ENCODE data around the gene ARGLU1.
A peak's percentile ranks its signal among the peaks of the same experiment; 100 is the strongest.

The ARGLU1 gene

GRCh38 chr13:106570299-106570852, 2.4 kb upstream of the ARGLU1 start:
- H3K79me2 ChIP-seq (ENCODE audit: control insufficient read depth, low read length): peaks cover 38% of the 10 kb centered on the region
- H4K20me1 ChIP-seq (ENCODE audit: control insufficient read depth, insufficient read depth, low read depth, low read length): peaks cover 16% of the 10 kb centered on the region
- H3K36me3 ChIP-seq (ENCODE audit: control insufficient read depth, low read length): peaks cover 21% of the 10 kb centered on the region
- no peak overlapping the region for H3K4me3 ChIP-seq (ENCODE audit: low read length)
- no peaks in the 10 kb centered on the region for H3K27me3 ChIP-seq (ENCODE audit: control insufficient read depth, low read length)
- no peak overlapping the region for H3K27ac ChIP-seq (ENCODE audit: low read depth, low read length)
- no peak for TF ChIP-seq CTCF (IDR thresholded peaks at IDR 0.05; ENCODE audit: low read depth, low read length, poor library complexity, severe bottlenecking)
- no peak for TF ChIP-seq EZH2phosphoT487 (IDR thresholded peaks at IDR 0.05; ENCODE audit: borderline replicate concordance, low read length)
- H3K4me1 ChIP-seq (ENCODE audit: control insufficient read depth, low read length): peaks cover 20% of the 10 kb centered on the region
- H3K4me2 ChIP-seq (ENCODE audit: low read length): no peak overlapping the region
- H3K9me3 ChIP-seq (ENCODE audit: control insufficient read depth, insufficient read depth, low read length): no peaks in the 10 kb centered on the region
- H3F3A ChIP-seq (ENCODE audit: control insufficient read depth, insufficient read depth): no peaks in the 10 kb centered on the region
- no peaks in the 10 kb centered on the region for H3K9me2 ChIP-seq (replicated peaks; ENCODE audit: control insufficient read depth, low read length)

GRCh38 chr13:106569233-106570095, 1.5 kb upstream of the ARGLU1 start:
- H3K9me2 ChIP-seq (replicated peaks; ENCODE audit: control insufficient read depth, low read length): no peaks in the 10 kb centered on the region
- H3F3A ChIP-seq (ENCODE audit: control insufficient read depth, insufficient read depth): no peaks in the 10 kb centered on the region
- H3K4me2 ChIP-seq (ENCODE audit: low read length): peak overlapping the region; percentile 87
- H4K20me1 ChIP-seq (ENCODE audit: control insufficient read depth, insufficient read depth, low read depth, low read length): peaks cover 24% of the 10 kb centered on the region
- H3K27me3 ChIP-seq (ENCODE audit: control insufficient read depth, low read length): no peaks in the 10 kb centered on the region
- H3K4me3 ChIP-seq (ENCODE audit: low read length): no peak overlapping the region; the same call in 1 of the 2 replicates
- H3K79me2 ChIP-seq (ENCODE audit: control insufficient read depth, low read length): peaks cover 48% of the 10 kb centered on the region
- no peak for TF ChIP-seq EZH2phosphoT487 (IDR thresholded peaks at IDR 0.05; ENCODE audit: borderline replicate concordance, low read length)
- TF ChIP-seq CTCF (IDR thresholded peaks at IDR 0.05; ENCODE audit: low read depth, low read length, poor library complexity, severe bottlenecking): no peak
- no peaks in the 10 kb centered on the region for H3K9me3 ChIP-seq (ENCODE audit: control insufficient read depth, insufficient read depth, low read length)
- H3K4me1 ChIP-seq (ENCODE audit: control insufficient read depth, low read length): peaks cover 29% of the 10 kb centered on the region
- H3K36me3 ChIP-seq (ENCODE audit: control insufficient read depth, low read length): peaks cover 28% of the 10 kb centered on the region
- H3K27ac ChIP-seq (ENCODE audit: low read depth, low read length): no peak overlapping the region

GRCh38 chr13:106568299-106569003, 514 bp upstream of the ARGLU1 start:
- Histone ChIP-seq H3K79me2 (ENCODE audit: control insufficient read depth, low read length) (peaks cover 58% of the 10 kb centered on the region), H3K4me1 (ENCODE audit: control insufficient read depth, low read length) (peaks cover 39% of the 10 kb centered on the region), H4K20me1 (ENCODE audit: control insufficient read depth, insufficient read depth, low read depth, low read length) (peaks cover 34% of the 10 kb centered on the region), H3K4me2 (ENCODE audit: low read length) (peak overlapping the region; percentile 87), H3F3A (ENCODE audit: control insufficient read depth, insufficient read depth) (no peaks in the 10 kb centered on the region), H3K36me3 (ENCODE audit: control insufficient read depth, low read length) (peaks cover 38% of the 10 kb centered on the region), H3K27ac (ENCODE audit: low read depth, low read length) (peak overlapping the region; percentile 76; the same call in 1 of the 2 replicates), H3K27me3 (ENCODE audit: control insufficient read depth, low read length) (no peaks in the 10 kb centered on the region), H3K4me3 (ENCODE audit: low read length) (peak overlapping the region; percentile 83), H3K9me3 (ENCODE audit: control insufficient read depth, insufficient read depth, low read length) (no peaks in the 10 kb centered on the region), H3K9me2 (replicated peaks; ENCODE audit: control insufficient read depth, low read length) (no peaks in the 10 kb centered on the region)
- TF ChIP-seq EZH2phosphoT487 (IDR thresholded peaks at IDR 0.05; ENCODE audit: borderline replicate concordance, low read length) (no peak), CTCF (IDR thresholded peaks at IDR 0.05; ENCODE audit: low read depth, low read length, poor library complexity, severe bottlenecking) (no peak)

All from DOHH2 (cell line).